GM21390 (cell line): ENCODE results near the gene TCAIM.
A peak's percentile ranks its signal among the peaks of the same experiment; 100 is the strongest.
"Not testable (repeated sequence)": the region's sequence is repeated elsewhere in the genome, so short reads cannot be mapped to it uniquely, and the experiment has no call there.

ENCODE experiments used
- ATAC-seq: cut with Tn5 transposase; IDR thresholded peaks from one replicate; pipeline ENCODE4 v1.9.1; 2021; ENCODE audit not compliant: unreplicated experiment

TCAIM gene

DNA sequence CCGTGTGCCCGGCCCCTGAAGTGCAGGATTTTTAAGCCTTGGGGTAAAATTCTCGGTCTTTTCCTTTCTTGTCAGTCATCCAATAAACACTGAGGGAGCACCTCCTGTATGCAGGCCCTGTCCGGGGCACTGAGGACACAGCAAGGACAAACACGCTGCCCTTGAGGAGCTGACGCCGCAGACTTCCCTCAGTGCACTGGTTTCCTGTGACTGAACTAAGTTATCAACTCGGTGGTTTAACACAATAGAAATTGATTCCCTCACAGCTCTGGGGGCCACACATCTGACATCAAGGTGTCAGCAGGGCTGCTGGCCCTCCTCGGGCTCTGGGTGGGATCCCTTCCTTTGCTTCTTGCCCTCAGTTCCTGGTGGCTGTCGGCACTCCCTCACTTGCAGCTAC lies 73.8 kb downstream of the TCAIM start:
- ATAC-seq, result no peak

DNA sequence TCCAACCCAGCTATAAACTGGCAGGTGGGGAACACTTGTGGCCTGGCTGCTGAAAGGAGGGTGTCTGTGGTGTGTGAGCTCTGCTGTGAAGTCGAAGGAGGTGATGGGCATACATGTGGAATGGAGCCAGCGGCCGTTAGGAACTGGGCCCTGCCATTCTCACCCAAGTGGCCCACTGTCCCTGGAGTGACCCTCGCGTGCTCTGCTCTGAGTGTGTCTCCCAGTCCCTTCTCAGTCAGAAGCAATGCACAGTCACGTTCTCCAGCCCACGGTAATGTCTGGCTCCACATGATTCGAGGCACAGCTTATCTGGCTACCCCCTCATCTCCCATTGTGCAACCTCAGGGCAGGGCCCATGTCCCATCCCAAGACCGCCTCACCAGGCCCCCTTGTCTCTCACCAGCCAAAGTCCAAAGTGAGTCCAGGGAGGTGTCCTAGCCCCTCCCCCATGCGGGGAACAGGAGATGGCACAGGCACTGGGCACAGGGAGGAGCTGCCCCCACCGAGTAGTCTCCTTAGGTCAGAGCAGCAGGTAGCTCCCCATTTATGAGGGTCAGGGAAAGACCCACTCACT lies 76.0 kb downstream of the TCAIM start:
- ATAC-seq, result no peak

DNA sequence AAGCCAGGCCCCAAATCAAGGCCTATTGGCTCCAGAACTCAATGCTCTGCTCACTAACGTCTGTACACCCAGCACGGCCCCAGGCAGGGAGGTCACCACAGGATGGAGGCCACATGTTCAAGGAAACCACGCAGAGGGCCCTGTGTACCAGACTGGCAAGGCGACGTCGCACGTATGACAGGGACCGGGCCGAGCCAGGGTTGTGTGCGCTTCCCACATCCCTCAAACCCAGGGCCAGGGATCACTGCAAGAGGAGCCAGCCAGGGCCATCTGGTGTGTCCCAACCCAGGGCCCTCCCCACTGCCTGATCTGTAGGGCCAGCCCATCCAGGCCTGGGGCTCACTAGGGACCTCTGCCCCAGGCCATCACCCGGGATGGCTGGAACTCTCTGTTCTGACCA lies 76.9 kb downstream of the TCAIM start:
- no peak for ATAC-seq

DNA sequence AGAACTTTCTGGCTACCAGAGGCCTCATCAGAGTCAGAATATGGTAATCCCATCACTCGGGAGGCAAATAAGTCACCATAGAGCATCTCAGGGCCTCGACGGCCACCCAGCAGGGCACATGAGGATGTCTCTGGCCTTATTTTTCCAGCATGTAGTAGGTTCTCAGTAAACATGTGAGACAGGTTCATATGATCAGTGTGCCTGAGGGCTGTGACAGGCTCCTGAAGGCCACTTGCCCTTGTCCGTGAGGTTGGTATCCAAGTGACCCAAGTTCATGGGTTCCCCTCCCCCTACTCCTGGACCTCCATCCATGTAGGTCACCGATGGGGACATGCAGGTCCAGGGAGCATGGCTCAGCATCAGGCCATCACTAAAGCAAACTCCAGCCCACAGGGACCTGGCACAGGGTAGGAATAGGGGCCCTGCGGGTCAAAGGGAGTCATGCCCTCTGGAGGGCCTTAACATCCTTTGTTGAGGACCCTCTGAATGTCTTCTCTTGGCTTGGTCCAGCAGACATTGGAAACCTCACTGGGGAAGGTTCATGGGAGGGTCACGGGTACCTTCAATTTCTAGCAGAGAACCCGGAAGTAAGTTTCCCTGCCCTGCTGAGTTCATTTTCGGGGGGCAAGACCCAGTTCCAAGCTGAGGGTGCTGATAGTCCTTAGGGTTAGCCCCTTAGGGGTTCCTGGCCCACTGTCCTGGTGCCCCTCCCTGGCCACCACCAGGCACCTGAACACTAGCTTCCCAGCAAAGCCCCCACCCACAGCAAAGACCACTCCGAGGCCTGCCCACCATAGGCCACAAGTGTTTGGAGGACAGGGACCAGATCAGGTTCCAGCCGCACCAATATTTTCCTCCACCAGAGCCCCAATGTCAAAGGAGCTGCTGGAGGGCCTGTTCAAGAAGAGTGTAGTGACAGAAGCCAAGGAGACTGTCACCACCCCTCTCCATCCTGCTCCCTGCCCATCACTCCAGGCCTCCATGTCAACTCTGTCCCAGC lies 77.8 kb downstream of the TCAIM start:
- ATAC-seq, result no peak

DNA sequence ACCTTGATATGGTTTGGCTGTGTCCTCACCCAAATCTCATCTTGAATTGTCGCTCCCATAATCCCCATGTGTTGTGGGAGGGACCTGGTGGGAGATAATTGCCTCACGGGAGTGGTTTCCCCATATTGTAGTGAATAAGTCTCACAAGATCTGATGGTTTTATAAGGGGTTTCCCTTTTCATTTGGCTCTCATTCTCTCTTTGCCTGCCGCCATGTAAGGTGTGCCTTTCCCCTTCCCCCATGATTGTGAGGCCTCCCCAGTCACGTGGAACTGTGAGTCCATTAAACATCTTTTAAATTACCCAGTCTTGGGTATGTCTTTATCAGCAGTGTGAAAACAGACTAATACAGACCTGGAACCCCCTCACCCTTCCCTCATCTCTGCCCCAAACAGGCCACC lies 79.6 kb downstream of the TCAIM start:
- not testable (repeated sequence) for ATAC-seq

DNA sequence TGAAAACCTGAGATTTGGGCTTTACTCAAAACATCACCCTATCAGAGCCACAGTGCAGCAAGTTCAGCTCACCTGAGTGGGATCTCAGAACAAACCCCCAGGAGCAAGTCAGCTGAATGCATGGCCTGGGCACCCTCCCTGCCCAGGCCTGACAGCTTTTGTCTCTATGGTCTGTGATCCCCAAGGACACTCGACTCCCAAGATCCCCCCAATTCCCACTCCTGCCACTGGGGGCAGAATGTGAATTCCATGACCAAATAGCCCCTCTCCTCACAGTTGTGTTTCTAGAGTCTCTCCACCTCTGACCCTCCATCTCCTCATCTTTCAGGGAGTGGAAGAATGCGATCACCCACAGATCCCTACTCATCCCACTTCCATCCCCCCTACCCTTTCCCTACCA lies 80.0 kb downstream of the TCAIM start:
- no peak for ATAC-seq

DNA sequence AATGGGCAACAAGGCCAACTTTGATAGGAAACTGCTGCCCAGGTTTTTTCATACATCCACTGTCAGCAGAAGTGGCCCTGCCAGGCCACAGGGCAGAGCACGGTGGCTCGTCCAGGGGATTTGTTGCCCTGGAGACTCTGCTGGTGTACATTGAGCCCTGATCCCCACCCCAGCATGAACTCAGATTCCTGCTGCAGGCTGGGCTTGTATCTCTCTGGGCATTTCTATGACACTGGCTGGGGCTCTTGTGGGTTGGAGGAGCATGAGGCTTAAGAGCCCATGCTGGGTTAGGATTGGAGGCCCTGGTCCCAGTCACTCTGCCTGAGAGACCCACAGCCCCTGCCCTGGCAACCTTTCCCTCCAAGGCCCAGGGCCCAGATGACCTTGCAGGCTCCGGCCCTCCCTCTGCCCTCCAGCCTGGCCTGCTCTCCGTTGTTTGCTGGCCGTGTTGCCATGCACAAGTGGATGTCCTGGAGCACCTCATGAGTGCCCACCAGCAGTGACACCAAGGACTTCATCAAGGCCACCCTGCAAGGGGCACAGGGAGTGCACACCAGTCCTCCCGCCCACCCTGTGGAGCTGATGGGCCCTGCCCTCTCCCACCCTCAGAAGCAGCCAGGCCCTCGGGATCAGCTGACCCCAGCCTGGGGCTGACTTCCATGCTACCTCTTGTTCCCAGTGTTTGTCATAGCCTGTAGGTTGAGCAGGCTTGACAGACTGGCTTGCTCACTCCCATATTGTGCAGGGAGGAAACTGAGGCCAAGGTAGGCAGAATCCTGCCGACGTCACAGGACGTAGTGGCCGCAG lies 80.8 kb downstream of the TCAIM start:
- no peak for ATAC-seq

DNA sequence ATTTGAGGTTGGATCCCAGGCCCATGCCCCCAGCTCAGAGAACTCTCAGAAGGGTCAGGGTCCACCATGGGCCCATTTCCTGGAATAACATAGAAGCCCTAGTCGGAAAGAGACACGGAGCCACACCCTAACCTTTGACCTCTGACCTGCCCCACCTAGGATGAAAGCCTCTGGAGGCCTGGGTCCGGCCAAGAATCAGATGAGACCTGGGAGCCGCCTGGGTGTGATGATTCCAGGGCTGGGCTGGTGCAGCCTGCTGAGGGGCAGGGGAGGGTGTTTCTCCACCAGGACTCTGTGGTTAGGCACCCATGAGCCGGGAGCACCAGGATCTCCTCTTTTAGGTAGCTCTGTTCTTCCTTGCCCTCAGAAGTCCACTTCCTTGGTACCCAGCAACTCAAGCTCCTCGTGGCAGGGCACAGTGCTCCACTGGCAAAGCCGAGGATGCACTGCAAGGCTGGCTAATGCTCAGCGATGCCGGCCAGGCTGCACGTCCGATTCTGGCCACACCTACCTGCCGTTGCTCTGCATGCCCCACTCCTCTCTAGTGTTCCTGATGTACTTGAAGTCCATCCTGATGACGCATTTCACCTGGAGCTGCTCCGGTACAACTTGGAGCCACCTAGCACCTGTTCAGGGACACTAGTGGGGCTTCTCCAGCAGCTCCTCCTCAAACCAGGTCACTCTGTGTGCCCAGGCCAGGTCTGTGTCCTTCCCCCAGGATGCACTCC lies 81.5 kb downstream of the TCAIM start:
- ATAC-seq, result no peak

DNA sequence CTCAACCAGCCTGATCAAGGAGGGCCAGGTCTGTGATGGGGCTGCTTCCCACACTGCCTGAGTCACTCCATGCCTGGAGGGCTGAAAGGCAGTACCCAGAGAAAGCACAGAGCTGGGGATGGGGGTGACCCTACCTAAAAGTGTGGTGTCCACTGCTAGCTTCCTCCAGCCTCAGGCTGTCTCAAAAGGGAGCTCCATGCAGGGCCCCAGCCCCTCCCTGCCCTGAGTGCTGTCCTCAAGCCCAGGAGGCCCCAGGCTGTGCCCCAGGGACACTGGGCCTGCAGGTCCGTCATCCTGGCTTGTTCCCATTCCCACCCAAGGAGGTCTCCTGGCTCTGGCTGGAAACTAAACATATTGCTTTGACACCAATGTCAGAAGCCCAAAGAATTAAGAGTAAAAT lies 82.1 kb downstream of the TCAIM start:
- ATAC-seq, result no peak

DNA sequence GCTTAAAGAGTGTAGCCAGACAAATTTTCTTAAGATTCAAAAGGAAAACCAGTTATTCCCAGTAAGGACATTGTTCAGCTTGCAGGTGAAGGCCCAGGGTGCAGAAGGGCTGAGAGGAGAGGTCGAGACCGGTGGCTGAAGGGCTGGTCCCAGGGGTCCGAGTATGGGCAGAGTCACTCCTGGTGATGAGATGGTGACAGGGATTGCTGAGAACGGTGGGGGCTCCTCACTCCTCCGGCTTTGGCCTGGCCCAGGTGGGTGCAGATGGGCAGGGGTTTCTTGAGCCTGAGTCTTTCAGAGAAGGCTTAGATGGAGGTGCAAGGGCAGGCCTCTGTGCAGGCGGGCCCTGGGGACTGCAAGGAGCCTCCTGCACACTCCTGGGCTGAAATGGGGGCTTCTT lies 82.7 kb downstream of the TCAIM start:
- no peak for ATAC-seq

DNA sequence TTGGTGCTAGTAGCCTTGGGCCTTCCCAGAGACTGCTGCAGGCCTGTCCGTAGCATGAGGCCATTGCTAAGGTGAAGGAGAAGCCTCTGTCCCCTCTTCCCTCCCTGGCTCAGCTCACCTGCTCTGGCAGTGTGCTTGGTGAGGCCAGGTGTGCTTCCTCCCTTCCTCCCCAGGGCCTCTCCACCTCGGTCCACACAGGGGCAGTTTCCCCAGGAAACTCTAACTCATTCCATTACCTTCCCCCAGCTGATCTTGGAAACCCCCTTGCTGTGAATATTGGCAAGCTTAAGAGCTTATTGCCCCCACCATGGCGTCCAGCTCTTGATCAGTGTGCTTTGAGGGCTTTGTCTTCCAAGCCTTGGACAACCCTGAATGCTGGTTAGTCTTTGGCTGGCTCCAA lies 86.2 kb downstream of the TCAIM start:
- no peak for ATAC-seq

DNA sequence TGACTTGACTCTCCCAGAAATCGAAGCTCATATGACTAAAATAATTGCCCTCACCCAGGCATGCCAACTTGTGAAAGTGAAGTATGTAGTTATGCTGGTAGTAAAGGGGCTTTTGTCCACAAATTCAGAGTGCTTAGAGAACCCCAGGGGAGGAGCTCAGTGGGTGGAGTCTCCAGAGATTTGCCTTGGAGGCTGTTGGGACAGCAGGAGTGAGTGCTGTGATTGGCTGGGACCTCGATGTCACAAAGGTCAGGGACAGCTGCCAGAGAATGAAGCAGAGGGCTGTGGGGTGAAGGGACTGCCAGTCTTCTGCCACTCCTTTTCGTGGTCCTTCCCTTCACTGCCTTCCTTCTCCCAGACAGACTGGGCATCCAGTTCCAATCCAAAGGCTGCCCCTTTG lies 89.1 kb downstream of the TCAIM start:
- ATAC-seq, result no peak

DNA sequence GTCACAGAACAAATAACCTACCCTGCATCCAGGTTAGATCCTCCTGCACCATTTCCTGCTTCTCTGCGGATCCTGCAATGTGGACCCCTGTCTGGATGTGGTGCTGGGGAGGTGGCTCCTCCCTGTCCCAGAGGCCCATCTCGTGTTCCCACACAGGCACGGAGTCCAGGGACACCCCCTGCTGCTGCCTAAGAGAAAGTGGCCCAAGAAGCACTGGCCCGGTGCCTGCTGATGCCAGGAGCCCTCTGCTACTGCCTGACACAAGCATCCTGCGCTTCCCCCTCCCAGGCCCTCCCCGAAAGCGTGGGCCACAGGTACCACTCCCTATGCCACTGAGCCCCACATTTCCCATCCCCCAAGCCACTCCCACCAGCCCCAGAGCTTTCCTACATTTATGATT lies 90.3 kb downstream of the TCAIM start:
- no peak for ATAC-seq

DNA sequence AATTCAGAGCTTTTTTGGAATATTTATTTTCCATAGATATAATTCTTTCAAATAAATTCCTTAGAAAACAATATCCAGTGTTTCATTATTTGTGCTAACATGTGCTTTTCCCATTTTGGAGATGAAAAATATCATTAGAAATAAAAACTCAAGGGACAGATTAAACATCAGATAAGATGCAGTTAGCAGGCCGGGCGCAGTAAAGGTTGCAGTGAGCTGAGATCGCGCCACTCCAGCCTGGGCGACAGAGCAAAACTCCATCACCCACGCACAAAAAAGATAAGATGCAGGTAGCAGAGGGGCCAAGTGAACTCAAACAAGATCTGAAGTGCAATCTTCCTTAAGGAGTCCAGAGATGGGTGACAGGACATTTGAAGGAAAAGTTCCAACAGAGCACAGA lies 90.9 kb downstream of the TCAIM start:
- ATAC-seq, result no peak

DNA sequence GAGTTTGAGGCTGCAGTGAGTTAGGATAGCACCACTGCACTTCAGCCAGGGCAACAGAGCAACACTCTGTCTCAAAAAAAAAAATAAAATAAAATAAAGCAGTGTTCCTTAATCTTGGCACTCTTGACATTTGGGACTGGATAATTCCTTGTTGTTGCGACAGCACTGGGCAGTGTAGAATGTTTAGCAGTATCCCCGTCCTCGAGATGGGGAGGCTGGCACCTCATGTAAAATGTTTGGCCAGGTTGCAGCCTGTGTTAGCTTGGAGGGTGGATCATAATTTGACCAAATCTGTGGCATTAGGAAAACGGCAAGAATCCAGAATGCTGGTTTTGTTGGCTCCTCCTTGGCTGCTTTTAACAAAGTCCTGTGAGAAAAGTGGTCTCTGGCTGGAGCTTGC lies 91.9 kb downstream of the TCAIM start:
- no peak for ATAC-seq

DNA sequence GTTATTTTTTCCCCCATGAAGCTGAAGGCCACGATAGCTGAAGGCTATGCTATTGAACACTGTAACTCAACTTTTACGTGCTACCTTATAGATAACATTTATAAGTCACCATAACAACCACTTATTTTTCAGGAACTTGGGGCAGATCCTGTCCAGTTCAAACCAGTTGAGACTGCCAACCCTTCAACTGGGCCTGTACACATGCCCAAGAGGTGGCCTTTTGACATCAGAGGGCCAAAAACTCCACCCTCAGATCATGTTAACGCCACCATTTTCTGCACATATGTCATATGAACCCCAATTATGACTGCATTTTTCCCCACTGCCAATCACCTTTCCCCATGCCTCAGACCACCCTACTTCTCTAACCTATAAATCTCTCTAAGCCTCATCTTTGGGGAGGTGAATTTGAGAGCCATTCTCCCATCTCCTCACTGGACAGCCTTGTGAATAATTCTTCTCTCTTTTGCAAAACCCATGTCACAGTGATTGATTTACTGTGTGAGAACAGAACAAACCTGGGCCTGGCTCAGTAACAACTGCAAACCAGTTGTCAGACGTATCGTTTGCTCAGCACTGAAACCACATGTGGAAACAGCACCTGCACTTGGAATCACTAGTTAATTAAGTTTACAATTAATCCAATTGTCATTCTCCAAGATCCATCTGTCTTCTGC lies 96.4 kb downstream of the TCAIM start:
- ATAC-seq, result no peak

DNA sequence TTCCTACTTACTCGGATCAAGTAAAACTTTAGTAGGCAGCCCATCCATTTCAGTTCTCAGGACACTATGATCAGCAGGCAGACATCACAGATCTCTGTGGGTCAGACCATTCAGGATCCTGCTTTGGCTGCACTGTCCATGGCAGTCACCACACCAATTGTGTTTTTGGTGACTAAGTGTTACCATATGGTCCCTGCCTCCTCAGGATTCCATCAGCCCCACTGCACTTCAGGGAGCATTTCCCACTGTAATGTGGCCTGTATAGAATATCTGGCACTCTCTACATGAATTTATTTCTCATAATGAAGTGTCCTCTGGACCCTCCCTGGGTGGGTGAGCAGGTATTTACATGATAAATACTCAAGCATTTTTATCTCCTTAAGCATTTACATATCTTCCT lies 97.6 kb downstream of the TCAIM start:
- ATAC-seq, result no peak

DNA sequence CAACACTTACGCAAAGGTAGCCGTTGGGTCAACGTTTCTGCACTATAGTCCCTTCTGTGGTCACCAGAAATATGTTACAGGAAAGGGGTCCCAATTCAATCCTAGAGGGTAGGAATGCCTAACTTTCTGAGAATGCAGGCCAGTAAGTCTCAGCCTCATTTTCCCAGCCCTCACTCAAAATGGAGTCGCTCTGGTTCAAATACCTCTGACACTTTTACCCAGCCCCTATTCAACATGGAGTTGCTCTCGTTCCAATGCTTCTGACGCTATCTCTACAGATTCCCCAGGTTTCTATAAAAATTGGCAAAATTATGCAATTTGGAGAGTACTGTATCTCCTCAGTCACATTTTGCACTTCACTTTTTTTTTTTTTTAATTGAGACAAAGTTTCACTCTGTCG lies 99.2 kb downstream of the TCAIM start:
- no peak for ATAC-seq

DNA sequence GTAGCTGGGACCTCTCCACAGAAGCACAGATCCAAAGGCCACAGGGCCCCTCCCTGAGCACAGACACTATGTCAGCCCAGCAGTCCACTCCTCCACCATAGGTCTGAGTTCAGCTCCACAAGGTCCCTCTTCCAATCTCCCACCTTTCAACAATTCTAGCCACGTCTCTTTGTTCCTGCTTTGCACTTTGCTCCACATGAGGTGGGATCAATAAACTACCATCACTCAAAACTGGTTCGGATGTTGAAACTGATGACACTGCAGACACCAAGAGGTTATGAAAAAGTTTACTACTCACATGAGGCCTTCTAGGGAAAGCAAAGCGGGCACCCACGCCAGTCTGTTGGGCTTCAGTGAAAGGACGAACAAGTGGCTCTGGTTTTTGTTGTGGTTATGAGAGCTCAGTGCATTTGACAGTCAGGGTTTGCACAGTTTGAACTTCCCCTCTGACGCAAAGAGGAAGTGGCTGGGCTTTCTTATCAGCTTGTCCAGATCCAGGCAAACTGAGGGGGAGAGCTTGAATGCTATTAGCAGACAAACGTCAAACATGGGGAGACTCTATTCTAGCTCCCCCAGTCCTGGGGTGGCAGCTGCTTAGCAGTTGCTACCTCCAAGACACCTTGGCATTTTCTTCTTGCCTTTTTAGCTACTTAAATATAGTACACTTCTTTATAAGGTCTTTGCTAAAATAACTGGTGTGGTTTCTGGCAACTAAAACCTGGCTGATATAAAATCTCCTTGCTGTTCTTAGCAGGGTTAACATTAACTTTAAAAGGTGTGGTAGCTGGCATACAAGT lies 101.1 kb downstream of the TCAIM start:
- ATAC-seq, result peak; percentile 94
